HG02763 (cell line): ENCODE measurements around the gene PIEZO1.
"Not testable (repeated sequence)": the region's sequence is repeated elsewhere in the genome, so short reads cannot be mapped to it uniquely, and the experiment has no call there.

ENCODE experiments used
- ATAC-seq: cut with Tn5 transposase; IDR thresholded peaks from one replicate; pipeline ENCODE4 v1.9.1; 2021; ENCODE audit warnings: mild to moderate bottlenecking, moderate library complexity; ENCODE audit not compliant: unreplicated experiment

The PIEZO1 gene

GRCh38 chr16:88784074-88784855 lies 755 bp downstream of the PIEZO1 start:
- ATAC-seq: no peak

DNA sequence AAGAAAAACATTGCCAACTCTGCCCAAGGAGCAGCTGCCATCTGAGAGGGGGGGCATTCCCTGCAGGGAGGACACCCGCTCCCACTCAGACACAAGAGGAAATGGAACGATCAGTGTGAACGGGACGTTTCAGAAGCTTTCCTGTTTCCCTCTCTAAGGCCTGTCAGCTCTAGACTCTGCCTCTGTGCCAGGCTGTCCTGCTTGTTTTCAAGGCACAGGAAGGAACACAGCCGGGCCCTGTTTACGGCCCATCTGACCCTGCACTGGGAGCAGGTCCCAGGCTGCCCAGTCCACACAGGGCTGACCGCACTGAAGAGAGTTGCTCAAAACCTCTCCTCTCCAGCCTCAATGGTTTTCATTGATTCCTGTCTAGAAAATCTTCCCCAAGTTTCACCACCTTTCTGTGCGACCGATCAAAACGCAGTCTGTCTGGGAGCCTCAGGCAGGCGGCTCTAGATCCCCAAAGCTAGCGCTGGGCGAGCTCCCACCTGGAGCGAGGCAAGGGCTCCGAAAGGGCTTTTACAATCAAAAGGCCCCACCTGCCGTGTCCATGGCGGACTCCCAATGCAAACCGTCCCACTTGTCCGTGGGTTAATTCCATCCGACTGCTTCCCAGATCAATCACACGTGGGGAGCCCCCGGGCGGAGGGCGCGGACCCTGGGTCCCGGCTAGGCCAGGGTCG lies 1.5 kb downstream of the PIEZO1 start:
- no peak for ATAC-seq

DNA sequence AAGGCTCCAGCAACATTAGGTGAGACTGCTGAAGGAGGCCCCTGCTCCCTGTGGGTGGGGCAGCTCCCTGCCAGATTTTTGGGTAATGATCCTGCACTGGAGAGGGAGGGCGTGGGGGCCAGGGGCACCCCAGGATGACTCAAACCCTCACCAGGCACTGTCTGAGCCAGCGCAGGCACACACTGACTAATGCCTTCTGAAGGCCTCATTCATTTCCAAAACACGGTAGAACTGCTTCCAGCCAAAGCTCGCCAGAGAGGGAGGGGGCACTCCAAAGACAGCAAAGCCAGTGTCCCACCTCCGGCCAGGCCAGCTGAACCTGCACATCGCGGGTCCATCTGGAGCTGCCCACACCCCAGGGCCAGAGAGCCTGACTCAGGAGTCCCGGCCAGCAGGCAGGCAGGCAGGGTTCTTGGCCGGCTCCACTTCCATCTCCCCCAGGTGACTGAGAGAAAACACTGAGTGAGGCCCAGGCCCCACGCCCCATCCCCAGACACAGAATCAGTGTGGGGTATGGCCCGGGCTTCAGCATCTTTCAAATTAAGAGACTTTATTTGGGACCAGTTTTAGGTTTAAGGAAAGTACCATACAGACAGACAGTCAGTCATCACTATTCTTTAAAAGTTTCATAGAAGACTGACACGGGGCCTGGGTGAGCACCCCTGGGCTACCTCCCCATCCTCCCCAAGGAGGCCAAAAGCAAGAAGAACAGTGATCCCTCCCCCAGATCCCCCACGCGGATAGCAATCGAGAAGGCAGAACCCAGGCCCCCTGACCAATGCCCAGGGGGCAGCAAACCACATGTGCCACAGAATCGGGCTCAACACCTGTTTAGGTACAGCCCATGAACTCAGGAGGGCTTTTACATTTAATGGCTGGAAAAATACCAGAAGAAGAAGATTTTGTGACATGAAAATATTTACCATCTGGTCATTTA lies 2.3 kb downstream of the PIEZO1 start:
- no peak for ATAC-seq

DNA sequence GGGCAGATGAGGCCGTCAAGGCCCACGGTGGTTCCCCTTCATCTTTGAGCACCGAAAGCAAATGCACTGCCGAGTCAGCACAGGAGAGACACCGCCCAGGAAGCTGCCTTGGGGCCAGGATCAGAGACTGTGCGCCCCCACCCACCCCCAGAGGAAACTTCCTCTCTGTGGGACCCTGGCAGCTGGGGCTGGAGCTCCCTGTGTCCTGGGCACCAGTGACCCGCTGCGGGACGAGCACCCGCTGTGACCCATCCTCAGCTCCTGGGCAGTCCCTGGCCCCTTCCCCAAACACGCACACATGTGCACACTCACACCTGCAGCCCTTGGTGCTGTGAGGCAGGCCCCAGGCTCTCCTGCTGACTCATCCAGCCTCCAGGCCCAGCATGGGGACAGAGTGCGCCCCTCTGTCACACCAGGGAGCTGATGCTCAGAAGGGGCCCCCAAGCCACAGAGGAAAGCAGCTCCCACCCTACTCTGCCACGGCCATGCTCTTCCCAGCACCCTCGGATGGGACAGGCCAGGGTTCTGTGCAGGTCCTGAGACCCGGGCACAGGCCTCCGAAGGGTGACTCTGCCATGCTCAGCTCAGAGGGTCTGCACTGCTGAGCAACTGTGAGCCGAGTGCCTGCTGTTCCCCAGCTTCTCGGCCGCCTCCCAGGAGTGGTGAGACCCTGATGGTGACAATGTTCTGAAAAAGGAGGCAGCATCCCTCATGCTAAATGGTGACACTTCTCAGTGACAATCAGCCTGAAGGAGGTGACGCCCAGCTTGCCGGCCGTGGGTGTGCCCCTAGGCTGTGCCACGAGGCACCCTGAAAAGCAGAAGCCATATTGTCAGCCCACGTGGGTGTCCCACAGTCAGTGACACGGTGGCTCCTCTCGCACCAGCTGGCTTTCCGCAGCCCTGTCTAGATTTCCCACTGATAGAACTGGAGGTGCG lies 3.6 kb downstream of the PIEZO1 start:
- no peak for ATAC-seq

DNA sequence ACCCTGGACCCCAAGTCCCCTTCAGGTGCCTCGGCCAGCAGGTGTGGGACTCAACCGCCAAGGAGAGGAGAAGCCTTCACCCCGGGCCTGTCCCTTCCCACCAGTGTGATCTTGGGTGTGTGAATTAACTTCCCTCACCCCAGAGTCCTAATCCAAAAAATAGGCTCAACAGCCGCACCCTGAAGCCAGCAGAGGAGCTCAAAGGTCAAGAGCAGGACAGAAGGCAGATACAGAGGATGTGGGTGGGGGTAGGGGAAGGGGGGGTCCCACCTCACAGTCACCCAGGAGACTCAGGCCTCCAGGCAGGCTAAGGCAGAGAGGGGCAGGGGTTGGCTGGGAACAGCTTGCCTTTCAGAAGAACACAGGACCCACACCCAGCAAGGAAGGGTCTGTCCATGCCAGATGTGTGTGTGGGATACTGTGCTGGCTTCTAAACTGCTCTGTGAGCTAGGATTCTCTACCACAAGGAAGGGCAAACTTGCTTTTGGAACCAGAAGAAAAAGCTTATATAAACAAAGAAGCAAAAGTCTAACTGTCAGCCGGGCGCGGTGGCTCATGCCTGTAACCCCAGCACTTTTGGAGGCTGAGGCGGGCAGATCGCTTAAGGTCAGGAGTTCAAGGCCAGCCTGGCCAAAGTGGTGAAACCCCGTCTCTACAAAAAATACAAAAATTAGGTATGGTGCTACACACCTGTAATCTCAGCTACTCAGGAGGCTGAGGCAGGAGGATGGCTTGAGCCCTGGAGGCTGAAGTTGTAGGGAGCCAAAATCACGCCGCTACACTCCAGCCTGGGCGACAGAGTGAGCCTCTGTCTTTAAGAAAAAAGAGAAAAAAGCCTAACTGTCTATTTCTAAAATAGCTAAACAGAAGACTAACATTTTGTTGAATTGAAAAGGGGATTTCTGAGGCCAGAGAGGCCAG lies 4.6 kb downstream of the PIEZO1 start:
- ATAC-seq: no peak

- no peak for ATAC-seq
Measured at GRCh38 chr16:88779406-88780141, 5.4 kb downstream of the PIEZO1 start.

GRCh38 chr16:88778541-88779065 lies 6.4 kb downstream of the PIEZO1 start:
- ATAC-seq: no peak

DNA sequence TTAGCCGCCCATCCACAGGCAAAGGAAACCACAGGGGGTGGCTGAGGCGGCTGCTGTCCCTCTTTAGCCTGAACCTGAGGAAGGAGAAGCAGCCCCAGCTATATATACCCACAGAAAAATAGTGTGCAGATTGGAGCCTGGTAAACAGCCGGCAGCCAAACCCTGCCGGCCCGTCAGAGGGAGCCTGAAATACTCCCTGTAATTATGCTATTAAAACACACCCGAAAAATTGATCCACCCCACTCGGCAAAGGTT lies 6.8 kb downstream of the PIEZO1 start:
- no peak for ATAC-seq

GRCh38 chr16:88777471-88778270 lies 7.3 kb downstream of the PIEZO1 start:
- no peak for ATAC-seq

DNA sequence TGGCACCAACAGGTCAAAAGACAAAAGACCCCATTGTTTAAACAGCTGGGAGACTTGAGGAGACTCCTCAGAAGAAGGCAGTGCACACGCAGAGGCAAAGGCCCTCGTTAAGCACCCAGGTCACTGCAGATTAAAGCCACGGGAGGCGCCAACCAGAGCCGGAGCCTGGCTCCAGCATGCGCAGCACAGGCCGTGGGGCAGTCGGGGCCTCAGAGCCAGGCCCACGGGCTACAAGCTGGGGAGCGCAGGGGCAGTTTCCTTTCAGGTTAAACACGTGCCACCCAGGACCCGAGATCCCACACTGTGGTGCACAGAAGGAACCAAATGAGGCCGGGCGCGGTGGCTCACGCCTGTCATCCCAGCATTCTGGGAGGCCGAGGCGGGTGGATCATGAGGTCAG lies 9.2 kb downstream of the PIEZO1 start:
- ATAC-seq: no peak

GRCh38 chr16:88774544-88775393 lies 10.3 kb downstream of the PIEZO1 start:
- ATAC-seq: no peak

- no peak for ATAC-seq
Measured at GRCh38 chr16:88773812-88774291, 11.2 kb downstream of the PIEZO1 start.

DNA sequence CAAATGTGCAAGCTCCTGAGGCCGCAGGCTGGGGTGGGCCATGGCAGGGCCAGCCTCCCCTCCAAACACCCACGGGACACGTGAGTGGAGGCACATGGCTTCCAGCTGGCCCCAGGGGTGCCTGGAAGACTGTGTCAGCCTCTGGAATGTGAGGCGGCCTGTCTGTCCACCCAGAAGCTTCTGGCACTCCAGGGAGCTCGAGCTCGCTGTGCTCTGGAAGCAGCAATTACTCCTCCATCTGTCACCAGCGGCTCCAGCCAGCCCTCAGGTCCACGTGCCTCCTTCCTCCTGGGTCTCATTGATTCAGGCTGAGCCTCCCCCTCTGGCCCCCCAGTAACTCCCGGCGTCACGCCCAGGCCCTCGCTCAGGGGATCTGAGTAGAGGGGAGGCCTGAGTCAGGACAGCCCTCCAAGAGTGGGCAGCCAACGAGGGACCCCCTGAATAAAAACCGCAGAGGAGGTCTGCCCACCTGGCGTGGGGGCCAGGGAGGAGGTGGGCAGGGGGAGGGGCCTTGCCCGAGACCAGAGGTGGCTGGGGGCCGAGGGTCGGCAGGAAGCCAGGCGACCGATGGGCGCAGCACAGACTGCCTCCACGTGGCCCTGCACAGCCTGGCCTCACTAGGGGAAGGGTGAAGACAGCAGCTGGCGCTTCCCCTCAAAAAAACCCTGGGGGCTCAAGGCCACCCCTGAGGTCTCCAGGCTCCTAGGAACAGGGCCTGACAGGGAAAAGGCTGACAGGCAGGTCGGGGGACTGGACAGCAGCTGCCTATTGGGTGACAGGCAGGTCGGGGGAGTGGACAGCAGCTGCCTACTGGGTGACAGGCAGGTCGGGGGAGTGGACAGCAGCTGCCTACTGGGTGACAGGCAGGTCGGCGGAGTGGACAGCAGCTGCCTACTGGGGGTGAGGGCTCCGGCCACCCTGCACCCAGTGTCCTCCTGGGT lies 11.9 kb downstream of the PIEZO1 start:
- no peak for ATAC-seq

DNA sequence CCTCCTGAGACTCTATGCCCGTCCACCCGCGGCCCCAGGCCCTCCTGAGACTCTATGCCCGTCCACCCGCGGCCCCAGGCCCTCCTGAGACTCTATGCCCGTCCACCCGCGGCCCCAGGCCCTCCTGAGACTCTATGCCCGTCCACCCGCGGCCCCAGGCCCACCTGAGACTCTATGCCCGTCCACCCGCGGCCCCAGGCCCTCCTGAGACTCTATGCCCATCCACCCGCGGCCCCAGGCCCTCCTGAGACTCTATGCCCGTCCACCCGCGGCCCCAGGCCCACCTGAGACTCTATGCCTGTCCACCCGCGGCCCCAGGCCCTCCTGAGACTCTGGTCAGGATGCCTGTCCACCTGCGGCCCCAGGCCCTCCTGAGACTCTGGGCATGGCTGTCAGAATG lies 13.2 kb downstream of the PIEZO1 start:
- not testable (repeated sequence) for ATAC-seq

GRCh38 chr16:88771294-88771772 lies 13.7 kb downstream of the PIEZO1 start:
- ATAC-seq: no peak
